IMR-90 (cell line): ENCODE data around the gene NEUROG1. TPM values are rescaled to one million over a fixed set of nuclear protein-coding genes. Genes with fewer than 3 reads are reported as not detected.

Experiments
- ATAC-seq: fragments of 200-7000 bp; cut with Tn5 transposase; 2 replicates; pipeline ENCODE4 v1.9.1; 2020; ENCODE audit warnings: low read depth, mild to moderate bottlenecking, moderate library complexity
- BruUV-seq: library from RNA; stranded (reverse); fragments of 400-500 nt; replicated peaks from 2 replicates; lab custom pipeline; 2021; lab: Mats Ljungman, UMichigan
- CTCF ChIA-PET: fragments of 300-600 bp; formaldehyde crosslinking; extraction: SDS; loops from one replicate; lab custom pipeline; 2021; ENCODE audit warnings: antibody characterized with exemption; lab: Yijun Ruan, JAX
- POLR2A ChIA-PET: fragments of 300-600 bp; sonication (Branson Sonifier 250); formaldehyde crosslinking; loops from one replicate; lab custom pipeline; 2022; ENCODE audit warnings: antibody characterized with exemption; ENCODE audit not compliant: unreplicated experiment; lab: Charles Lee
- DNase-seq: peaks from one replicate; pipeline ENCODE4 v3.0.0; 2013
- H2AFZ ChIP-seq: replicated peaks from 2 replicates; pipeline ENCODE3; 2013; ENCODE audit warnings: low read length, mild to moderate bottlenecking; ENCODE audit not compliant: poor library complexity
- H2AK5ac ChIP-seq: 2 replicates; pipeline ENCODE4 v1.6.1; 2013; ENCODE audit warnings: low read depth, low read length, inconsistent platforms
- H2AK9ac ChIP-seq: replicated peaks from 2 replicates; pipeline ENCODE3; 2013; ENCODE audit warnings: mild to moderate bottlenecking, low read depth, low read length, moderate library complexity; ENCODE audit not compliant: poor library complexity
- H2BK120ac ChIP-seq: 2 replicates; pipeline ENCODE4 v1.6.1; 2013; ENCODE audit warnings: low read depth, low read length, inconsistent platforms
- H2BK15ac ChIP-seq: 3 replicates; pipeline ENCODE4 v1.6.1; 2013; ENCODE audit warnings: low read depth, low read length, inconsistent platforms
- H2BK20ac ChIP-seq: 2 replicates; pipeline ENCODE4 v1.6.1; 2013; ENCODE audit warnings: low read depth, mild to moderate bottlenecking, inconsistent platforms, low read length, moderate library complexity
- H2BK5ac ChIP-seq: 2 replicates; pipeline ENCODE4 v1.6.1; 2013; ENCODE audit warnings: mild to moderate bottlenecking, low read depth, low read length, inconsistent platforms; ENCODE audit not compliant: poor library complexity, severe bottlenecking
- H3K14ac ChIP-seq: replicated peaks from 2 replicates; pipeline ENCODE4 v1.6.1; 2013; ENCODE audit warnings: low read depth, low read length, inconsistent platforms
- H3K18ac ChIP-seq: 2 replicates; pipeline ENCODE4 v1.6.1; 2013; ENCODE audit warnings: low read depth, low read length, control low read depth
- H3K23ac ChIP-seq: 2 replicates; pipeline ENCODE4 v1.6.1; 2013; ENCODE audit warnings: low read depth, low read length, inconsistent platforms
- H3K27ac ChIP-seq: 2 replicates; pipeline ENCODE4 v1.5.1; 2013; ENCODE audit warnings: mild to moderate bottlenecking, control low read depth, low read length; ENCODE audit not compliant: insufficient read depth
- H3K27me3 ChIP-seq: 2 replicates; pipeline ENCODE4 v1.6.1; 2013; ENCODE audit warnings: low read length; ENCODE audit not compliant: control insufficient read depth, insufficient read depth
- H3K36me3 ChIP-seq: 2 replicates; pipeline ENCODE4 v1.6.1; 2013; ENCODE audit warnings: low read length, mixed read lengths; ENCODE audit not compliant: control insufficient read depth, insufficient read depth
- H3K4ac ChIP-seq: 2 replicates; pipeline ENCODE4 v1.6.1; 2013; ENCODE audit warnings: low read depth, low read length, inconsistent platforms
- H3K4me1 ChIP-seq: 2 replicates; pipeline ENCODE4 v1.6.1; 2013; ENCODE audit warnings: low read length, mixed read lengths; ENCODE audit not compliant: control insufficient read depth, insufficient read depth
- H3K4me2 ChIP-seq: 2 replicates; pipeline ENCODE4 v1.6.1; 2013; ENCODE audit warnings: low read depth, mild to moderate bottlenecking, control low read depth, low read length, moderate library complexity
- H3K4me3 ChIP-seq: 2 replicates; pipeline ENCODE4 v1.5.1; 2013; ENCODE audit warnings: low read depth, mild to moderate bottlenecking, control low read depth, low read length, moderate library complexity; ENCODE audit not compliant: insufficient read depth
- H3K56ac ChIP-seq: 2 replicates; pipeline ENCODE4 v1.6.1; 2013; ENCODE audit warnings: low read length, inconsistent platforms; ENCODE audit not compliant: insufficient read depth; ENCODE audit errors: extremely low read depth
- H3K79me1 ChIP-seq, 2 experiments: 2 replicates each; pipeline ENCODE4 v1.6.1; 2013; ENCODE audit warnings: low read length in 2 of 2, inconsistent platforms in 1 of 2, low read depth in 1 of 2
- H3K9ac ChIP-seq: 2 replicates; pipeline ENCODE4 v1.6.1; 2013; ENCODE audit warnings: low read depth, low read length, control low read depth
- H3K9me1 ChIP-seq: 2 replicates; pipeline ENCODE4 v1.6.1; 2013; ENCODE audit warnings: low read length, inconsistent platforms; ENCODE audit not compliant: insufficient read depth
- H3K9me3 ChIP-seq: 2 replicates; pipeline ENCODE4 v1.6.1; 2013; ENCODE audit warnings: low read length; ENCODE audit not compliant: control insufficient read depth, insufficient read depth
- H4K20me1 ChIP-seq: 2 replicates; pipeline ENCODE4 v1.6.1; 2013; ENCODE audit warnings: low read length, inconsistent platforms; ENCODE audit not compliant: insufficient read depth
- H4K5ac ChIP-seq: 2 replicates; pipeline ENCODE4 v1.6.1; 2013; ENCODE audit warnings: mild to moderate bottlenecking, low read depth, low read length, control low read depth
- H4K8ac ChIP-seq, 2 experiments: 2 replicates each; pipeline ENCODE4 v1.6.1; 2013; ENCODE audit warnings: low read depth in 2 of 2, low read length in 2 of 2, control low read depth in 1 of 2, inconsistent platforms in 1 of 2
- H4K91ac ChIP-seq: 2 replicates; pipeline ENCODE4 v1.6.1; 2013; ENCODE audit warnings: low read depth, low read length, inconsistent platforms; ENCODE audit not compliant: insufficient read depth
- BHLHE40 ChIP-seq: fragments of 150-350 bp; IDR thresholded peaks from 2 replicates; pipeline ENCODE4 v1.6.1; 2016; ENCODE audit warnings: mild to moderate bottlenecking, low read depth, low read length
- CEBPB ChIP-seq: IDR thresholded peaks from 2 replicates; pipeline ENCODE4 v1.6.1; 2012; ENCODE audit warnings: low read depth, low read length, improper control_type of control experiment
- CHD1 ChIP-seq: IDR thresholded peaks from 2 replicates; pipeline ENCODE4 v1.6.1; 2012; ENCODE audit warnings: low read depth, low read length, improper control_type of control experiment
- MAFK ChIP-seq: IDR thresholded peaks from 2 replicates; pipeline ENCODE4 v1.6.1; 2012; ENCODE audit warnings: low read depth, low read length, improper control_type of control experiment
- MXI1 ChIP-seq: IDR thresholded peaks from 2 replicates; pipeline ENCODE4 v1.6.1; 2012; ENCODE audit warnings: low read depth, mild to moderate bottlenecking, low read length, moderate library complexity, borderline replicate concordance
- RAD21 ChIP-seq: IDR thresholded peaks from 2 replicates; pipeline ENCODE4 v1.6.1; 2012; ENCODE audit warnings: low read length, improper control_type of control experiment
- RFX5 ChIP-seq: IDR thresholded peaks from 2 replicates; pipeline ENCODE4 v1.8.0; 2012; ENCODE audit warnings: low read depth, mild to moderate bottlenecking, low read length, moderate library complexity
- SMC3 ChIP-seq: fragments of 150-350 bp; IDR thresholded peaks from 2 replicates; pipeline ENCODE4 v1.6.1; 2016; ENCODE audit warnings: low read depth, mild to moderate bottlenecking, antibody characterized with exemption, low read length, moderate library complexity
- WGBS, 2 experiments: methylation state at CpG; one replicate each; pipeline versions ENCODE4 v1.1.5 to v1.1.7; 2013; ENCODE audit warnings: missing lambda C conversion rate in 2 of 2; ENCODE audit not compliant: insufficient read length in 1 of 2; ENCODE audit errors: extremely low coverage in 2 of 2; 5-methylcytosine and 5-hydroxymethylcytosine counted together
- dilution Hi-C: fragments of 300-500 bp; cut with HindIII; formaldehyde crosslinking; loops from one replicate; pipeline ENCODE4 v1.14.3; 2018; ENCODE audit warnings: low sequenced_read_pairs; ENCODE audit not compliant: unreplicated experiment
- in situ Hi-C: fragments of 300-500 bp; cut with MboI; formaldehyde crosslinking; loops from 3 replicates; pipeline ENCODE4 v1.14.3; 2019; ENCODE audit warnings: low sequenced_read_pairs, inconsistent platforms, mixed read lengths
- intact Hi-C: fragments of 100-400 bp; cut with micrococcal nuclease; formaldehyde crosslinking; loops from 2 replicates; pipeline ENCODE4 v1.10.0; 2022
- polyA plus RNA-seq, 3 experiments: library from polyadenylated mRNA; depleted of rRNA; stranded (reverse); fragments of >200 nt; gene quantifications; 2 replicates each; pipeline ENCODE4 v1.2.3, GENCODE V29; 2012; ENCODE audit warnings: low replicate concordance in 1 of 3
- total RNA-seq: library from RNA; depleted of rRNA; stranded (reverse); fragments of >200 nt; gene quantifications from 2 replicates; pipeline ENCODE4 v1.2.3, GENCODE V29; 2012
- TF ChIP-seq, protein P1 (sequence below): conservative IDR thresholded peaks from 2 replicates; pipeline ENCODE4 v1.5.1; 2012; ENCODE audit warnings: mild to moderate bottlenecking, low read depth, low read length, improper control_type of control experiment
- TF ChIP-seq, protein P2 (sequence below): fragments of 150-350 bp; IDR thresholded peaks from 2 replicates; pipeline ENCODE4 v1.6.1; 2017; ENCODE audit warnings: mild to moderate bottlenecking, antibody characterized with exemption, low read length, low read depth
- TF ChIP-seq, protein P3 (sequence below): fragments of 150-350 bp; IDR thresholded peaks from 2 replicates; pipeline ENCODE4 v1.6.1; 2016; ENCODE audit warnings: low read depth, mild to moderate bottlenecking, low read length, moderate library complexity, borderline replicate concordance

The NEUROG1 gene
- total and polyA plus RNA-seq, 2 of the 4 experiments (the other 2 are of a cell fraction), result not detected

DNA sequence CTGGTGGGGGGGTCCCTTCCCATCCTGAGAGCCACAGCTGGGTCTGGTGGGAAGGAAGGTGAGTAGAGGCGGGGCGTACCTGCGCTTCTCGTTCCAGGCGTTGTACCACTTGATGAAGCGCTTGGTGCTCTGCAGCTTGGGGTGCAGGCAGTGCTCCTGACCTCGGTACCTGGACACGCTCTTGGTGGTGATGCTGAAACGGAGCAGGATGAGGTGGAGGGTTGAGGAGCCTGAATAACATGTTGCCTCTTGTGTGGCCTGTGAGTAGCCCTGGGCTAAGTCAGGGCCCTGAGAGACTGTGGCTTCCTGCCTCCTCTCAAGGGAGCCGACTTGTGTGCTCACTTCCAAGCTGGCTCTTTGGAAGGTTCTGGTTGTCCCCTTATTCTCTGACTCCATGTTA is 38.7 kb upstream of the NEUROG1 start:
- ChIA-PET POLR2A (no interaction called here), CTCF (interaction anchor here (0.9 kb wide), 1 partner anchor 13 kb away, joined by 3 read pairs; no protein-coding TSS in a partner anchor)
- H2BK5ac ChIP-seq, result no peak overlapping the region
- H3K27ac ChIP-seq, result no peak overlapping the region
- 0 out of 2 replicates have a peak, but pooled peaks cover 1% of the 10 kb centered on the region for H3K4me1 ChIP-seq
- intact Hi-C loops, result no loop called here
- no peaks in the 10 kb centered on the region; the same call in 1 of the 2 replicates for H3K9me3 ChIP-seq
- no peak overlapping the region for H3K56ac ChIP-seq
- H2AK9ac ChIP-seq, result no peak overlapping the region
- H3K4me3 ChIP-seq, result no peak overlapping the region
- no peaks in the 10 kb centered on the region for H3K36me3 ChIP-seq
- H3K14ac ChIP-seq, result no peak overlapping the region
- 80% methylated on average over 1 of the region's 10 CpGs; no CpG with 5 or more reads in 1 of the 2 experiments for WGBS, 2 experiments
- H3K4me2 ChIP-seq, result no peak overlapping the region
- H4K20me1 ChIP-seq, result no peaks in the 10 kb centered on the region
- DNase-seq (no peak), ATAC-seq (no peak)
- no peak overlapping the region for H3K9ac ChIP-seq
- H2BK15ac ChIP-seq, result no peak overlapping the region
- no peak overlapping the region for H3K18ac ChIP-seq
- no peak overlapping the region for H4K8ac ChIP-seq
- H3K23ac ChIP-seq, result no peak overlapping the region
- H3K9me1 ChIP-seq, result no peaks in the 10 kb centered on the region
- H2AFZ ChIP-seq, result no peak overlapping the region
- H4K5ac ChIP-seq, result no peak overlapping the region
- H2BK120ac ChIP-seq, result no peak overlapping the region
- no peaks in the 10 kb centered on the region for H3K79me1 ChIP-seq
- dilution Hi-C loops, result loop anchor here (25.0 kb wide), 1 partner anchor 112 kb away; the partner anchor contains the start of gene TIFAB
- peaks cover 52% of the 10 kb centered on the region for H3K27me3 ChIP-seq
- in situ Hi-C loops, result loop anchor here (25.0 kb wide), 1 partner anchor 638 kb away; no protein-coding TSS in a partner anchor
- H3K4ac ChIP-seq, result no peak overlapping the region
- TF ChIP-seq, protein P1, sequence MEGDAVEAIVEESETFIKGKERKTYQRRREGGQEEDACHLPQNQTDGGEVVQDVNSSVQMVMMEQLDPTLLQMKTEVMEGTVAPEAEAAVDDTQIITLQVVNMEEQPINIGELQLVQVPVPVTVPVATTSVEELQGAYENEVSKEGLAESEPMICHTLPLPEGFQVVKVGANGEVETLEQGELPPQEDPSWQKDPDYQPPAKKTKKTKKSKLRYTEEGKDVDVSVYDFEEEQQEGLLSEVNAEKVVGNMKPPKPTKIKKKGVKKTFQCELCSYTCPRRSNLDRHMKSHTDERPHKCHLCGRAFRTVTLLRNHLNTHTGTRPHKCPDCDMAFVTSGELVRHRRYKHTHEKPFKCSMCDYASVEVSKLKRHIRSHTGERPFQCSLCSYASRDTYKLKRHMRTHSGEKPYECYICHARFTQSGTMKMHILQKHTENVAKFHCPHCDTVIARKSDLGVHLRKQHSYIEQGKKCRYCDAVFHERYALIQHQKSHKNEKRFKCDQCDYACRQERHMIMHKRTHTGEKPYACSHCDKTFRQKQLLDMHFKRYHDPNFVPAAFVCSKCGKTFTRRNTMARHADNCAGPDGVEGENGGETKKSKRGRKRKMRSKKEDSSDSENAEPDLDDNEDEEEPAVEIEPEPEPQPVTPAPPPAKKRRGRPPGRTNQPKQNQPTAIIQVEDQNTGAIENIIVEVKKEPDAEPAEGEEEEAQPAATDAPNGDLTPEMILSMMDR, result no peak
- TF ChIP-seq, protein P2, sequence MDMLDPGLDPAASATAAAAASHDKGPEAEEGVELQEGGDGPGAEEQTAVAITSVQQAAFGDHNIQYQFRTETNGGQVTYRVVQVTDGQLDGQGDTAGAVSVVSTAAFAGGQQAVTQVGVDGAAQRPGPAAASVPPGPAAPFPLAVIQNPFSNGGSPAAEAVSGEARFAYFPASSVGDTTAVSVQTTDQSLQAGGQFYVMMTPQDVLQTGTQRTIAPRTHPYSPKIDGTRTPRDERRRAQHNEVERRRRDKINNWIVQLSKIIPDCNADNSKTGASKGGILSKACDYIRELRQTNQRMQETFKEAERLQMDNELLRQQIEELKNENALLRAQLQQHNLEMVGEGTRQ, result no peak
- TF ChIP-seq BHLHE40, result no peak
- TF ChIP-seq RFX5, result no peak
- no peak for TF ChIP-seq RAD21
- no peak for TF ChIP-seq SMC3
- TF ChIP-seq MAFK, result no peak
- TF ChIP-seq, protein P3, sequence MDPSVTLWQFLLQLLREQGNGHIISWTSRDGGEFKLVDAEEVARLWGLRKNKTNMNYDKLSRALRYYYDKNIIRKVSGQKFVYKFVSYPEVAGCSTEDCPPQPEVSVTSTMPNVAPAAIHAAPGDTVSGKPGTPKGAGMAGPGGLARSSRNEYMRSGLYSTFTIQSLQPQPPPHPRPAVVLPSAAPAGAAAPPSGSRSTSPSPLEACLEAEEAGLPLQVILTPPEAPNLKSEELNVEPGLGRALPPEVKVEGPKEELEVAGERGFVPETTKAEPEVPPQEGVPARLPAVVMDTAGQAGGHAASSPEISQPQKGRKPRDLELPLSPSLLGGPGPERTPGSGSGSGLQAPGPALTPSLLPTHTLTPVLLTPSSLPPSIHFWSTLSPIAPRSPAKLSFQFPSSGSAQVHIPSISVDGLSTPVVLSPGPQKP, result no peak
- TF ChIP-seq MXI1, result no peak
- no peak for TF ChIP-seq CEBPB
- no peak for TF ChIP-seq CHD1
- H2BK20ac ChIP-seq, result no peak overlapping the region
- no TSS peak for BruUV-seq
- H4K91ac ChIP-seq, result no peak overlapping the region
- H2AK5ac ChIP-seq, result no peak overlapping the region
